HepG2 (cell line): ENCODE measurements around the gene PRKN.

ENCODE experiments used
- HDAC2 ChIP-seq: sonication (generic); formaldehyde crosslinking; IDR thresholded peaks from 2 replicates; pipeline ENCODE4 v1.4.0; 2020; ENCODE audit warnings: missing genetic modification reagents
- POLR2AphosphoS2 ChIP-seq: IDR thresholded peaks from 2 replicates; pipeline ENCODE4 v1.6.1; 2011; ENCODE audit warnings: low read depth, low read length, improper control_type of control experiment
- RBM39 ChIP-seq: fragments of 200-400 bp; formaldehyde crosslinking; IDR thresholded peaks from one replicate; pipeline ENCODE4 v1.6.1; 2018; ENCODE audit warnings: antibody characterized with exemption, mild to moderate bottlenecking, low read depth, low read length; ENCODE audit not compliant: poor library complexity, severe bottlenecking
- TBX3 ChIP-seq: fragments of 450-650 bp; IDR thresholded peaks from 2 replicates; pipeline ENCODE4 v1.6.1; 2017; ENCODE audit warnings: antibody characterized with exemption, mild to moderate bottlenecking, inconsistent platforms, borderline replicate concordance
- TF ChIP-seq, protein P1 (sequence below): sonication (generic); formaldehyde crosslinking; IDR thresholded peaks from 2 replicates; pipeline ENCODE4 v1.5.0; 2020; ENCODE audit warnings: mild to moderate bottlenecking, missing genetic modification reagents, moderate library complexity
- TF ChIP-seq, protein P2 (sequence below): sonication (generic); formaldehyde crosslinking; IDR thresholded peaks from 2 replicates; pipeline ENCODE4 v1.8.1; 2023; ENCODE audit warnings: mild to moderate bottlenecking, missing genetic modification reagents
- TF ChIP-seq, protein P3 (sequence below): sonication (generic); formaldehyde crosslinking; IDR thresholded peaks from 2 replicates; pipeline ENCODE4 v1.4.0; 2020; ENCODE audit warnings: mild to moderate bottlenecking, missing genetic modification reagents

DNA sequence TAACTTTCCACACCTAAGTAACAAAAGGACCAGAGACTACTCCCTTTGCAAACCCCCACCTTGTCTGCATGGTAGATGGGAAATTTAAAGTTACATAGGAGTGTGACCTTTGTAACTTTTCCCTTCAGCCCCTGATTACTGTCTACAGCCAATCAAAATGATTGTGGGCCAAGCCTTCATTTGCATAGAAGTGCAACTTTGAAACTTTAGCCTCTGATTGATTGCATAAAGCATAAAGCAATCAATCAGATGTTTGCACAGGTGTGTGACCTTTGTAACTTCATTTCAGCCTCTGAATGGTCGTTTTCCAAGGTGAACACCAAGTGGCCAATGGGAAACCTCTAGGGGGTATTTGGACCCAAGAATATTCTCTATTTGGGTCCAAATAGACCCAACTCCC lies 46.1 kb downstream of the PRKN start:
- TF ChIP-seq, protein P1, sequence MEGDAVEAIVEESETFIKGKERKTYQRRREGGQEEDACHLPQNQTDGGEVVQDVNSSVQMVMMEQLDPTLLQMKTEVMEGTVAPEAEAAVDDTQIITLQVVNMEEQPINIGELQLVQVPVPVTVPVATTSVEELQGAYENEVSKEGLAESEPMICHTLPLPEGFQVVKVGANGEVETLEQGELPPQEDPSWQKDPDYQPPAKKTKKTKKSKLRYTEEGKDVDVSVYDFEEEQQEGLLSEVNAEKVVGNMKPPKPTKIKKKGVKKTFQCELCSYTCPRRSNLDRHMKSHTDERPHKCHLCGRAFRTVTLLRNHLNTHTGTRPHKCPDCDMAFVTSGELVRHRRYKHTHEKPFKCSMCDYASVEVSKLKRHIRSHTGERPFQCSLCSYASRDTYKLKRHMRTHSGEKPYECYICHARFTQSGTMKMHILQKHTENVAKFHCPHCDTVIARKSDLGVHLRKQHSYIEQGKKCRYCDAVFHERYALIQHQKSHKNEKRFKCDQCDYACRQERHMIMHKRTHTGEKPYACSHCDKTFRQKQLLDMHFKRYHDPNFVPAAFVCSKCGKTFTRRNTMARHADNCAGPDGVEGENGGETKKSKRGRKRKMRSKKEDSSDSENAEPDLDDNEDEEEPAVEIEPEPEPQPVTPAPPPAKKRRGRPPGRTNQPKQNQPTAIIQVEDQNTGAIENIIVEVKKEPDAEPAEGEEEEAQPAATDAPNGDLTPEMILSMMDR (CRISPR knock-in tag), result no peak
- TF ChIP-seq POLR2AphosphoS2 (no peak), TBX3 (no peak), RBM39 (no peak), HDAC2 (CRISPR knock-in tag) (no peak)
- TF ChIP-seq, protein P2, sequence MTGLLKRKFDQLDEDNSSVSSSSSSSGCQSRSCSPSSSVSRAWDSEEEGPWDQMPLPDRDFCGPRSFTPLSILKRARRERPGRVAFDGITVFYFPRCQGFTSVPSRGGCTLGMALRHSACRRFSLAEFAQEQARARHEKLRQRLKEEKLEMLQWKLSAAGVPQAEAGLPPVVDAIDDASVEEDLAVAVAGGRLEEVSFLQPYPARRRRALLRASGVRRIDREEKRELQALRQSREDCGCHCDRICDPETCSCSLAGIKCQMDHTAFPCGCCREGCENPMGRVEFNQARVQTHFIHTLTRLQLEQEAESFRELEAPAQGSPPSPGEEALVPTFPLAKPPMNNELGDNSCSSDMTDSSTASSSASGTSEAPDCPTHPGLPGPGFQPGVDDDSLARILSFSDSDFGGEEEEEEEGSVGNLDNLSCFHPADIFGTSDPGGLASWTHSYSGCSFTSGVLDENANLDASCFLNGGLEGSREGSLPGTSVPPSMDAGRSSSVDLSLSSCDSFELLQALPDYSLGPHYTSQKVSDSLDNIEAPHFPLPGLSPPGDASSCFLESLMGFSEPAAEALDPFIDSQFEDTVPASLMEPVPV (CRISPR knock-in tag), result no peak
- TF ChIP-seq, protein P3, sequence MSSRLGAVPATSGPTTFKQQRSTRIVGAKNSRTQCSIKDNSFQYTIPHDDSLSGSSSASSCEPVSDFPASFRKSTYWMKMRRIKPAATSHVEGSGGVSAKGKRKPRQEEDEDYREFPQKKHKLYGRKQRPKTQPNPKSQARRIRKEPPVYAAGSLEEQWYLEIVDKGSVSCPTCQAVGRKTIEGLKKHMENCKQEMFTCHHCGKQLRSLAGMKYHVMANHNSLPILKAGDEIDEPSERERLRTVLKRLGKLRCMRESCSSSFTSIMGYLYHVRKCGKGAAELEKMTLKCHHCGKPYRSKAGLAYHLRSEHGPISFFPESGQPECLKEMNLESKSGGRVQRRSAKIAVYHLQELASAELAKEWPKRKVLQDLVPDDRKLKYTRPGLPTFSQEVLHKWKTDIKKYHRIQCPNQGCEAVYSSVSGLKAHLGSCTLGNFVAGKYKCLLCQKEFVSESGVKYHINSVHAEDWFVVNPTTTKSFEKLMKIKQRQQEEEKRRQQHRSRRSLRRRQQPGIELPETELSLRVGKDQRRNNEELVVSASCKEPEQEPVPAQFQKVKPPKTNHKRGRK (CRISPR knock-in tag), result no peak
